Fibroblast of lung (primary cell): ENCODE results near the gene PEX11B. TPM values are rescaled to one million over a fixed set of nuclear protein-coding genes. Genes with fewer than 3 reads are reported as not detected.
A peak's percentile ranks its signal among the peaks of the same experiment; 100 is the strongest.

Experiments used
- DNase-seq, 2 donors: peaks; one replicate each; pipeline versions ENCODE4 v3.0.0 to v3.0.0-alpha.2; 2010; ENCODE audit warnings: low read depth in 2 of 2
- H2AFZ ChIP-seq: 2 replicates; pipeline ENCODE4 v1.5.1; 2012; ENCODE audit warnings: low read length, control low read depth, inconsistent platforms
- H3K27ac ChIP-seq: 2 replicates; pipeline ENCODE4 v1.5.1; 2011; ENCODE audit warnings: low read length, control low read depth; ENCODE audit not compliant: insufficient read depth
- H3K27me3 ChIP-seq: 2 replicates; pipeline ENCODE4 v1.5.1; 2011; ENCODE audit warnings: mild to moderate bottlenecking, low read length; ENCODE audit not compliant: control insufficient read depth, insufficient read depth
- H3K36me3 ChIP-seq: 2 replicates; pipeline ENCODE4 v1.5.1; 2011; ENCODE audit warnings: low read length; ENCODE audit not compliant: control insufficient read depth, insufficient read depth
- H3K4me1 ChIP-seq: 2 replicates; pipeline ENCODE4 v1.5.1; 2011; ENCODE audit warnings: low read length; ENCODE audit not compliant: control insufficient read depth, insufficient read depth; ENCODE audit errors: extremely low read depth
- H3K4me2 ChIP-seq: 2 replicates; pipeline ENCODE4 v1.5.1; 2011; ENCODE audit warnings: low read length, control low read depth; ENCODE audit not compliant: insufficient read depth; ENCODE audit errors: extremely low read depth
- H3K4me3 ChIP-seq, 4 experiments: fragments of 200-600 bp in 1 of 4; sonication (generic) in 1 of 4; replicated peaks in 1 of 4; 2 replicates each; pipeline ENCODE4 v1.5.1; 2011 to 2016; ENCODE audit warnings: low read length in 4 of 4, low read depth in 3 of 4, mild to moderate bottlenecking in 3 of 4, control low read depth in 2 of 4, inconsistent platforms in 1 of 4, mixed read lengths in 1 of 4; ENCODE audit not compliant: insufficient read depth in 1 of 4; ENCODE audit errors: control extremely low read depth in 1 of 4
- H3K79me2 ChIP-seq: 2 replicates; pipeline ENCODE4 v1.5.1; 2012; ENCODE audit warnings: mild to moderate bottlenecking, low read length, inconsistent platforms; ENCODE audit not compliant: control insufficient read depth, insufficient read depth
- H3K9ac ChIP-seq: 2 replicates; pipeline ENCODE4 v1.5.1; 2011; ENCODE audit warnings: mild to moderate bottlenecking, low read length, control low read depth; ENCODE audit not compliant: insufficient read depth
- H3K9me3 ChIP-seq: 2 replicates; pipeline ENCODE4 v1.5.1; 2012; ENCODE audit warnings: low read depth, low read length; ENCODE audit not compliant: control insufficient read depth, insufficient read depth
- H4K20me1 ChIP-seq: 2 replicates; pipeline ENCODE4 v1.5.1; 2011; ENCODE audit warnings: low read length; ENCODE audit not compliant: control insufficient read depth, insufficient read depth; ENCODE audit errors: extremely low read depth
- EZH2 ChIP-seq: IDR thresholded peaks from 2 replicates; pipeline ENCODE4 v1.5.1; 2012; ENCODE audit warnings: low read length, control low read depth, mild to moderate bottlenecking; ENCODE audit errors: missing control alignments
- polyA plus RNA-seq, 2 donors: library from polyadenylated mRNA; depleted of rRNA in 1 of 2; stranded (reverse) in 1 of 2; unstranded in 1 of 2; fragments of >200 nt; gene quantifications; 2 replicates each; pipeline ENCODE4 v1.2.1, GENCODE V29; 2011 to 2012; ENCODE audit warnings: missing spikeins in 1 of 2
- total RNA-seq: library from RNA; depleted of rRNA; stranded (reverse); fragments of >200 nt; gene quantifications from 2 replicates; pipeline ENCODE4 v1.2.1, GENCODE V29; 2014
- TF ChIP-seq, protein P1 (sequence below), 2 donors: IDR thresholded peaks in 1 of 2; conservative IDR thresholded peaks in 1 of 2; 1 replicate in 1 of 2; 2 replicates in 1 of 2; pipeline ENCODE4 v1.5.1; 2011 to 2012; ENCODE audit warnings: low read length in 2 of 2, control low read depth in 1 of 2, inconsistent platforms in 1 of 2, low read depth in 1 of 2, mild to moderate bottlenecking in 1 of 2

Gene PEX11B
- total and polyA plus RNA-seq, 2 donors (not counting 1 experiment from before 2014, with no cell fraction given), result 28.2 to 34.3 TPM

DNA sequence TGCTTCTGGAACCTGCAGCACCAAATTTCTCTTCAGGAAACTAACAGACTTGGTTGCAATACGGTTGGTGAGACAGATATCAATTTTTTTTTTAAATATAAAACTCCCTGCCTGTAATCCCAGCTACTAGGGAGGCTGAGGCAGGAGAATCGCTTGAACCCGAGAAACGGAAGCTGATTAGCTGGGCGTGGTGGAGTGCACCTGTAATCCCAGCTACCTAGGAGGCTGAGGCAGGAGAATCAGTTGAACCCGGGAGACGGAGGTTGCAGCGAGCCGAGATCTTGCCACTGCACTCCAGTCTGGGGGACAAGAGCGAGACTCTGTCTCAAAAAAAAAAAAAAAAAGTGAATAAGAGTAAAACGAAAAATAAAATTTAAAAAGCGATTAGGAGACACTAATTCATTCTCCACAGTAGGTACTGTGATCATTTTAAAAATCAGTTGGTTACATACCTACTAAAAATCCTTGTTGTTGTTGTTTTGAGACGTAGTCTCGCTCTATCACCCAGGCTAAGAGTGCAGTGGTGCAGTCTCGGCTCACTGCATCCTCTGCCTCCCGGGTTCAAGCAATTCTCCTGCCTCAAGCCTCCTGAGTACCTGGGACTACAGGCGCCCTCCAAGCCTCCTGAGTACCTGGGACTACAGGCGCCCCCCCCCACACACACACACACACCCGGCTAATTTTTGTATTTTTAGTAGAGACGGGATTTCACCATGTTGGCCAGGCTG lies 9.6 kb upstream of the PEX11B start:
- no peaks in the 10 kb centered on the region for H3K4me1 ChIP-seq
- no peaks in the 10 kb centered on the region for H3K36me3 ChIP-seq
- no peak for DNase-seq
- peak overlapping the region; percentile 97 for H3K27ac ChIP-seq
- peak overlapping the region; percentile 88 for H3K9ac ChIP-seq
- peak overlapping the region; percentile 45 for H2AFZ ChIP-seq
- no peaks in the 10 kb centered on the region for H3K9me3 ChIP-seq
- peak overlapping the region; percentile 77 for H3K4me2 ChIP-seq
- peaks cover 10% of the 10 kb centered on the region for H3K79me2 ChIP-seq
- no peak for TF ChIP-seq EZH2
- TF ChIP-seq, protein P1, sequence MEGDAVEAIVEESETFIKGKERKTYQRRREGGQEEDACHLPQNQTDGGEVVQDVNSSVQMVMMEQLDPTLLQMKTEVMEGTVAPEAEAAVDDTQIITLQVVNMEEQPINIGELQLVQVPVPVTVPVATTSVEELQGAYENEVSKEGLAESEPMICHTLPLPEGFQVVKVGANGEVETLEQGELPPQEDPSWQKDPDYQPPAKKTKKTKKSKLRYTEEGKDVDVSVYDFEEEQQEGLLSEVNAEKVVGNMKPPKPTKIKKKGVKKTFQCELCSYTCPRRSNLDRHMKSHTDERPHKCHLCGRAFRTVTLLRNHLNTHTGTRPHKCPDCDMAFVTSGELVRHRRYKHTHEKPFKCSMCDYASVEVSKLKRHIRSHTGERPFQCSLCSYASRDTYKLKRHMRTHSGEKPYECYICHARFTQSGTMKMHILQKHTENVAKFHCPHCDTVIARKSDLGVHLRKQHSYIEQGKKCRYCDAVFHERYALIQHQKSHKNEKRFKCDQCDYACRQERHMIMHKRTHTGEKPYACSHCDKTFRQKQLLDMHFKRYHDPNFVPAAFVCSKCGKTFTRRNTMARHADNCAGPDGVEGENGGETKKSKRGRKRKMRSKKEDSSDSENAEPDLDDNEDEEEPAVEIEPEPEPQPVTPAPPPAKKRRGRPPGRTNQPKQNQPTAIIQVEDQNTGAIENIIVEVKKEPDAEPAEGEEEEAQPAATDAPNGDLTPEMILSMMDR (conservative IDR thresholded peaks at IDR 0.05 in 1 of 2, IDR thresholded peaks at IDR 0.05 in 1 of 2; ENCODE audit: low read depth in 1 of 2, low read length in 2 of 2), result no peak
- no peaks in the 10 kb centered on the region for H3K27me3 ChIP-seq
- H3K4me3 ChIP-seq, result peak overlapping the region; percentile 72 to 98 (median 92)
- H4K20me1 ChIP-seq, result no peaks in the 10 kb centered on the region

DNA sequence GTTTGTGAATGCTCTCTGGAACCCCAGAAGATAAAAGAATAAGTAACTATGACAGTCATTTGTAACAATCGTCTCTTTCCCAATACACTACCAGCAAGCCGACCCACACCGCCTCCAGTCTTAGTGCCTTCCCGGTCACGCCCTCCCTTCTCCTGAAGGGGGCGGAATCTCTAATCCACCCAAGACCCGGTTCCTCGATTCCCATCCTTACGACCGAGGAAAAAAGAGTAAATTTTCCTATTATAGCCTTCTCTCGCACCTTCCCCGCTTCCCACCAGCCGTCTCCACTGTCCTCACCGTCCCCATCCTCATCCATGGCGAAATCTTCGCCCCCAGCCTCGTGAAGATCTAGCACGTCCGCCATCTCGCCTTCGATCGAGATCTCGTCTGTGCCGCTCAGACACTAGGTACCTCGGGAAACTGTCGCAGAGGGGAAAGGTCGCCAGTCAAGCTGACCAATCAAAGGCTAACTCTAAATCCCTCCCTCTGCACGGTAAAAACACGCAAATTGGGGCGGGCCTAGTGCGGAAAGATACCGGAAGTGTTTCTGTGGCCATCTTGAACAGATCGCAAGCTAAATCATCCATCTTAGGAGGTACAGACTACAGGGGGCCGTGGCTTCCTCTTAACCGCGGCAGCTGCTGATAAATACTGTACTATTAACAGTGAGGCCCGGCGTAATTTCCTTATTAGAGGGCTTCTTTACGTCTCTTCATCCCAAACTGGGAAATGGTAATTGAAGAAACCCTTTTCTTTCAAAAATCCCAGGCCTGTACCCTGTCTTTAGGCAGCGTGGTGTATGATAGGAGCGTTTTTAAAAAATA lies 8.8 kb upstream of the PEX11B start, which contains the start of gene RBM8A:
Gene RBM8A (minus strand): TSS at position 422 of the 824 bp plus-strand sequence. CDS start 58 bp downstream, at position 364.
- Histone ChIP-seq H4K20me1 (no peaks in the 10 kb centered on the region), H3K27me3 (no peaks in the 10 kb centered on the region)
- TF ChIP-seq, protein P1 (conservative IDR thresholded peaks at IDR 0.05 in 1 of 2, IDR thresholded peaks at IDR 0.05 in 1 of 2; ENCODE audit: low read depth in 1 of 2, low read length in 2 of 2), result peak; percentile 65 to 71
- no peak for TF ChIP-seq EZH2

DNA sequence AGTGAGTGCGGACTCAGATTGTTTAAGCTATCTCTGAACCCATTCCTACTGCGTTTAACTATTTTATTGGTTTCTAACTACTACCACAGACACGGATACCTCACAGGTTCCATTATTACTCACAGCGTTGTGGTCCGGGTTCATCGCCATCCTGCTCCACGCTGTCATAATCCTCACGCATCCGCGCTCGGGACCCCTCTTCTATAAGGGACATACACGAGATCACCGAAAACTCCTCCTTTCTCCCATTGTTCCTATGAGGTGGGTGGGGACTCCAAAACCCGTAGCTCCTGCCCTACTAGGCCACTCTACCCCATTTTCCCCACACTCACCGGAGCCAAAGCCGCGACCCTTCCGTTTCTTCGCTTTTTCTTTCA lies 8.2 kb upstream of the PEX11B start:
- peak overlapping the region; percentile 75 for H3K9ac ChIP-seq
- DNase-seq, result peak in 1 of 2 donors; percentile 47
- peaks cover 10% of the 10 kb centered on the region for H3K79me2 ChIP-seq
- peak overlapping the region; percentile 72 to 98 (median 92) for H3K4me3 ChIP-seq
- no peaks in the 10 kb centered on the region for H3K36me3 ChIP-seq
- no peaks in the 10 kb centered on the region for H3K9me3 ChIP-seq
- H3K4me1 ChIP-seq, result no peaks in the 10 kb centered on the region
- TF ChIP-seq EZH2, result no peak
- TF ChIP-seq, protein P1 (conservative IDR thresholded peaks at IDR 0.05 in 1 of 2, IDR thresholded peaks at IDR 0.05 in 1 of 2; ENCODE audit: low read depth in 1 of 2, low read length in 2 of 2), result no peak
- H4K20me1 ChIP-seq, result no peaks in the 10 kb centered on the region
- no peak overlapping the region for H2AFZ ChIP-seq
- peak overlapping the region; percentile 97 for H3K27ac ChIP-seq
- H3K27me3 ChIP-seq, result no peaks in the 10 kb centered on the region
- peak overlapping the region; percentile 94 for H3K4me2 ChIP-seq

More for the DNA sequence above, 8.8 kb upstream of the PEX11B start, which contains the start of gene RBM8A:
- Histone ChIP-seq H3K4me2 (peak within 1 kb of the TSS; percentile 94), H3K79me2 (peaks cover 10% of the 10 kb centered on the region), H2AFZ (peak within 1 kb of the TSS; percentile 45), H3K9ac (peak within 1 kb of the TSS; percentile 88), H3K9me3 (no peaks in the 10 kb centered on the region), H3K27ac (peak within 1 kb of the TSS; percentile 97), H3K4me1 (no peaks in the 10 kb centered on the region), H3K4me3 (peak within 1 kb of the TSS; percentile 72 to 98 (median 92)), H3K36me3 (no peaks in the 10 kb centered on the region)
- peak; percentile 98 to 99 for DNase-seq
